ENCODE measurements around the gene ADAP1.

Gene ADAP1

DNA sequence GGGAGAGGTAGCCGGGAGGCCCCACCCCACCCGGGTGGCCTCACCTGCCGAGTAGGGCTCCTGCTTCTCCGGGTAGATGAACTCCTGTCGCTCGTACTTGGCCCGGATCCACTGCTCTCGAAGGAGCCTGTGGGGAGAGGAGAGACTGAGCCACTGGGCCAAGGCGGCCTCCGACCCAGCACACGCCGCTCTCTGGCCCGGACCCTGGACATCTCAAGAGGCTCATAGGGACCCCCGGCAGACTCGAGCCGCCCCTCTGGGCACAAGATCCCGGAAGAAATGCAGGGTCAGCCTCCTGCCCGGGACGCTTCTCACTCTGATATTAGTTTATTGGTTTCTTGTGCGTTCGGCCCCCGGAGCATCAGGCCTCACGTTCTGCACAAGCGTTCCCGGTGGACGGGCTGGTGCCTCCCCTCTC is 34.5 kb downstream of the ADAP1 start:
- DNase-seq = no peak

GRCh38 chr7:919114-919442 is 35.4 kb downstream of the ADAP1 start:
- DNase-seq = no peak

DNA sequence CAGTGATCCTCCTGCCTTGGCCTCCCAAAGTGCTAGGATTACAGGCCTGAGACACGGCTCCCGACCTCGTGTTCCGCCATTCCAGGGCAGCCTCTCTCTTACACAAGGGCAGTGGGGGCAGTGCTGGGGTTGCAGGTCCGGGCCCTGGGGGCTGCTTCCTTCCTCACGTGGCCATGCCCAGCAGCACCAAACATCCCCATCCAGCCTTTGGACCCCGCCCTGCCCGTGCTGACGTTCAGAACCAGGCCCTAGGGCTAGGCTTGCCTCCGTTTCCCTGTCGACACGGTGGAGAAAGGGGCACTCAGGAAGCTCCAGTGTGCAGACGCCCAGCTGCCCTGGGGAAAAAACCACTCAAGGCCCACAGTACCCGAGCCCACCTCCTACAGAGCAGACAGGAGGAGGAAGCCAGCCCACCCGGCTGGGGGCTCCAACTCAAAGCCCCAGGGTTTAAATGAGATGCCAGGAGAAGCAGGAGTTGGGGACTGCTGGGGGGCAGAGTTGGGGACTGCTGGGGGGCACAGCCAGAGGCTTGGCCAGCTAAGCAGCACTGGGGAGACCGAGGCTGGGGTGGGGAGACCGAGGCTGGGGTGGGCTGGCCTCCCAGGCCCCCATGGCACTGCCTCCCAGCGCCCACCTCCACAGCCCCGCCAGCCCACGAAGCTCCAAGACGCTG is 35.9 kb downstream of the ADAP1 start:
- no peak for DNase-seq

DNA sequence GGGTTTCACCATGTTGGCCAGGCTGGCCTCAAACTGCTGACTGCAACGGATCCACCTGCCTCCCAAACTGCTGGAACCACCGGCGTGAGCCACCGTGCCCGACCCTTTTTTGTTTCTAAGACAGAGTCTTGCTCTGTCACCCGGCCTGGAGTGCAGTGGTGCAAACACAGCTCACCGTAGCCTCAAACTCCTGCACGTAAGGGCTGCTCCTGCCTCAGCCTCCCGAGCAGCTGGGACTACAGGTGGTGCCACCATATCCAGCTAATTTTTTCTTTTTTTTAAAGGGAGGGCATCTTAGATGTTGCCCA is 36.4 kb downstream of the ADAP1 start:
- no peak for DNase-seq

GRCh38 chr7:917255-918117 is 37.0 kb downstream of the ADAP1 start:
- DNase-seq = no peak

DNA sequence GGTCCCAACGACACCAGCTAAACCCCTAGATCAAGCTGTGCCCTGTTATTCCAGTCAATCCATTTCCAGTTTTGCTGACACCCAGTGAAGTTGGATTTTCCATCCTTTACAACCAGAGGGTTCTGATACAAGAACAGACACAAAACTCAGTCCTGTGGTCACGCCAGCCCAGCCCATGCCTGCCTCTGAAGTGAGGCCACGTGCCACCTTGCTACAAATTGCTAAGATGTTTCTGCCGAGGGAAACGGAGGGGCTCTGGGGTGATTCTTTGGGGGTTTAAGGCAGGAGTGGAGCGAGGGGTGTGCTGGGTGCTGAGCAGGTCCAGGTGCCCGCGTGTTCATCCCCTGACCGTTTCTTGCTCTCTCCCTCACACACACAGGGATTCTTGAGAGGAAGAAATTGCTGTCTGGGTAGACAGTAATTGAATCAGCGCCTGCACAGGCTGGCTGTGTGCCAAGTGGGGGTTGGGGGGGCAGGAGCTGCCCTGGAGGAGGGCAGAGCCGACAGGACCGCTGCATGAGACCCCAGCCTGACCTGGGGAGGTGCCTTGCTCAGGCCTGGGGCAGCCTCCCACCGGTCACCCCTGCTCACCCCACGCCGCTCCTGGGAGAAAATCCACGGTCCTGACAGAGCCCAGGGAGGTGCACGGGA is 38.1 kb downstream of the ADAP1 start:
- DNase-seq = no peak

DNA sequence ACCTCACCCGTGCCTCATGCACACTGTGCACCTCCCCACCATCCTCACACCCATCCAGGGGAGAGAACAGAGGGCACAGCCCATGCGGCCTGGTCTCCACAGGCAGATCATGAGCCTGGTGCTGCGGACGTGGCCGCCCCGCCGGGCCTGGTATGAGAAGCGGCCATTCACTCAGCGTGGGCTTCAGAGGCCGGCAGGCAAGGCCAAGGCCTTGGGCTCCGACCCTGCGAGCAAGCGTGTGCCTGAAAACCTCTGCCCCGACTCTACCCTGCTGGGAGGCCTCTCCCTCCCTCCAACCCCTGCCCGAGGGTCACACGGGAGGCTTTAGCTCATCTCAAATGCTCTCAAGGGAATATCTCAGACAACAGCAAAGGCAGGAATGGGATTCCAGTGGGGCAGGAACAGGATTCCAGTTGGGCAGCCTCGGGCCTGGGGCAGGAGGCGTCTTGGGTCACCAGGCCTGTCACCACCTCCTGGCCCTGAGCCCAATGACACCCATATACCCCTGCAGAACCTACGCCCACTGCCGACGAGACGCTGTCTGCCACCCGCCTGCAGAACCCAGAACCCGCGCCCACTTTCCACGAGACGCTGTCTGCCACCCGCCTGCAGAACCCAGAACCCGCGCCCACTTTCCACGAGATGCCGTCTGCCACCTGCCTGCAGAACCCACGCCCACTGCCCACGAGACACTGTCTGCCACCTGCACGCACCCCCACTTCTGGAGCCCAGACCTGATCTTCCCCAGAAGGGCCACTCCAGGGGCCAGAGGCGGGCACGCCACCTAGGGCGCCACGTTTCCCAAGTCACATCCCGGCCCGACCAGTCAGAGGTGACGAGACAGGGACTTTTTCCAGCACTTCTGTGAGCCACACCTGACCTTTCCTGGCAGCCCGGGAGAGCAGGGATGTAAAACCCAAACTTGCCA is 38.9 kb downstream of the ADAP1 start:
- no peak for DNase-seq

GRCh38 chr7:914521-915194 is 39.8 kb downstream of the ADAP1 start:
- no peak for DNase-seq

GRCh38 chr7:913736-914520 is 40.6 kb downstream of the ADAP1 start:
- no peak for DNase-seq

DNA sequence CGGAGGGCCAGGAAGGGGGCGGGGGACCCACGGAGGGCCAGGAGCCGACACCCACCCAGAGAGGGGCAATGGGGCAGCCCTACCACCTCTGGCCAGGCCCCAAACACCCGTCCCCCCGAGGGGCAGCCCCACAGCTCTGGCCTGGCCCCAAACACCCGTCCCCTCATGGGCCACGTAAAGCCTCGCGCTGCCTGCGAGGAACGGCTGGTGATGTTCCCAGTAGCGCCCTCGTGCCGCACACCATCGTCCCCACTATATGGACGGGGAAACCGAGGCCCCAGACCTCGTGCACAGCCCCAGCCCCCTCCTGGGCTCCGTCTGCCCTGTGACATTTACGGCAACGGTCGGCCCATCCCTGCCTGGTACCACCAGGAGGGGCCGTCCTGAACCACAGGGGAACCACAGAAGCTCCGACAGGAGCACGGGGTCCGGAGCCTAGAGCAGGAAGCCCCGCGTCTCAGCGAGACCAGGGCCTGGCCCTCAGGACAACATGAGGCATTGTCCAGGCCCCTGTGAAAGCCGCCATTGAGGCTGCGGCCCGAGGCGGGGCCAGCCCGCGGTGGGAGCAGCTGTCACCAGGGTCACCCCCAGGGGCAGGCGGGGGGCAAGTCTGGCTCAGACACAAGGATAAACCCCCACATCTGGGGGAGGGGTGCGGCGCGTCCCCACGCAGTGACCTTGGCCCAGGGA is 42.5 kb downstream of the ADAP1 start:
- DNase-seq = no peak

DNA sequence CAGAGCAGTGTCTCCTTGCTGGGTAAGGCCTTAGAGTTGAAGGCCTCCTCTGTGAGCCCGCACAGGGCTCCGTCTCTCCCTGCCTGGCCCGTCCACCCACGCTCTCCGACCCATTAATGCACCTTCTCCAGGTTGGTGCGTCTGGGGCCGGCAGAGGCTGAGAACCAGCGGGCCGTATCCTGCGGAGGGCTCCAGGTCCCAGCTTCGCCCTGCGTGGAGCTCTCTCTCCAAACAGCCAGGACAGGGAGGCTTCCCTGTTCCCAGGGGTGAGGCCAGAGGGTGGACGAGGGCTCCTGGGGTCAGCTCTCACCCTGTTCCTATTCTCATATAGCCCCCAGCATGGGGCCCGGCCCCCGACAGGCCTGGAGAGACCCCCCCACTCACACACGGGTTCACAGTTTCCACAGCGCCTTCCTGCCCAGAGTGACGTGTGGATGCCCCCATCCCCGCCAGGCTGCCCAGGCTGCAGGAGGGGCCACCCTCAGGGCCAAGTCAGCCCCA is 43.5 kb downstream of the ADAP1 start:
- DNase-seq = no peak

DNA sequence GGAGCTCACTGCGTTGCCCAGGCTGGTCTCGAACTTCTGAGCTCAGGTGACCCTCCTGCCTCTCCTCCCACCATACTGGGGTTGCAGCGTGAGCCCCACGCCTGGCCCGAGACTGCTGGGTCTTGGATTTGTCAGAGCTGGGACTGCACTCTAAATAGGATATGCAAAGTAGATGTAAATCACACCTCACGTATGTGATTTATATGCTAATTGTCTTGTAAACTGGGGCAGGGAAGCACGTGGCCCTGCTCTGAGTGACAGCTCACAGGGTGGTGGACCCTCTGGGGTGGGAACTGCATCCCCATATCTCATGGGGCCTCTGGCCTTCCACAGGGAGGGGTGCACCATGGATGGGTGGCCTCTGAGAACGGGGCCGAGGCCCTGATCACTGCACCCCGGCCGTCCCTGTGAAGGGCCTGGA is 44.0 kb downstream of the ADAP1 start:
- DNase-seq = no peak

- peak; percentile 53 for DNase-seq
Observed at GRCh38 chr7:909358-910329, 44.8 kb downstream of the ADAP1 start.

DNA sequence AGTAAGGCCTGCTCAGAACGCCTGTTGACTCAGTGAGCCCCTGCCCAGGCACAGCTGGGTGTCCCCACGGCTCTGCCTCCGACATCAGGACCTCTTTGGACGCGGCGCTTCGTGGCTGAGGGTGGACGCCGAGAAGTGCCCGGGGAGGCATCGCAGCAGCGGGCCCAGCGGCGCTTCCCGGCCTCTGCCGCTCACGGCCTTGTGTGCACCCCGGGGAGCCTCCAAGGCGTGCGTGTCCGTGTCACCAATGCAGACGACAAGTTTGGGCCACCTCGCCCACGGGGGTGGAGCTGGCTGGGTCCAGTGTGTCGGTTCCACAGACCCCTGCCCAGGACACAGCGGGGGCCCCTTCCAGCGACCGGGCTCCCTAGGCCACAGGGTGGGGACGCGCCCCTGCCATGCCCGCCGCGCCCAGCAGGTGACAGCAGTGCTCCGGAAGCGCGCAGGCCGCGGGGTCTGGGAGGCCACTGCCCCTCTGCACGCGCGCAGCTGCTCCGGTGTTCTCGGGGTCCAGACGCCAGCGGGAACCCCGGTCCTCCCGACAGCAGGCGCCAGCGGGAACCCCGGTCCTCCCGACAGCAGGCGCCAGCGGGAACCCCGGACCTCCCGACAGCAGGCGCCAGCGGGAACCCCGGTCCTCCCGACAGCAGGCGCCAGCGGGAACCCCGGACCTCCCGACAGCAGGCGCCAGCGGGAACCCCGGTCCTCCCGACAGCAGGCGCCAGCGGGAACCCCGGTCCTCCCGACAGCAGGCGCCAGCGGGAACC is 45.7 kb downstream of the ADAP1 start:
- DNase-seq = peak; percentile 47

- no peak for DNase-seq
Observed at GRCh38 chr7:908159-908581, 46.3 kb downstream of the ADAP1 start.

- DNase-seq = no peak
Observed at GRCh38 chr7:907158-907980, 47.1 kb downstream of the ADAP1 start.

GRCh38 chr7:906776-907157 is 47.7 kb downstream of the ADAP1 start:
- no peak for DNase-seq

- DNase-seq = peak; percentile 32
Observed at GRCh38 chr7:904847-905246, 49.6 kb downstream of the ADAP1 start.

All from fibroblast of skin of right biceps (primary cell).